Stimulated activated CD4-positive, alpha-beta T cell treated with anti-CD3 and anti-CD28 coated beads, Interleukin-4, amount 100 ng/mL, for 48 hours (primary cell): ENCODE data around the gene BIRC3.

ENCODE experiments used
- DNase-seq, 2 donors: peaks; one replicate each; pipeline ENCODE4 v3.0.0-alpha.2; 2020; ENCODE audit warnings: low read depth in 2 of 2

BIRC3 gene

GRCh38 chr11:102317099-102317767 lies at the start of gene BIRC3:
BIRC3 (plus strand) TSS chr11:102317484; CDS start chr11:102324510, 7,026 bp downstream.
- DNase-seq = peak; percentile 76 to 89

GRCh38 chr11:102267609-102268008 lies 49.7 kb upstream of the BIRC3 start:
- DNase-seq = no peak

- peak; percentile 72 to 79 for DNase-seq
Observed at GRCh38 chr11:102268083-102268984, 49.0 kb upstream of the BIRC3 start.

- no peak for DNase-seq
Observed at GRCh38 chr11:102268985-102269470, 48.3 kb upstream of the BIRC3 start.

GRCh38 chr11:102269927-102270326 lies 47.4 kb upstream of the BIRC3 start:
- no peak for DNase-seq

- no peak for DNase-seq
Observed at GRCh38 chr11:102272047-102272824, 45.0 kb upstream of the BIRC3 start.

GRCh38 chr11:102274628-102275027 lies 42.7 kb upstream of the BIRC3 start:
- DNase-seq = no peak

GRCh38 chr11:102276362-102276761 lies 40.9 kb upstream of the BIRC3 start:
- DNase-seq = no peak

- DNase-seq = no peak
Observed at GRCh38 chr11:102276783-102277182, 40.5 kb upstream of the BIRC3 start.

- no peak for DNase-seq
Observed at GRCh38 chr11:102279641-102280170, 37.6 kb upstream of the BIRC3 start.

- no peak for DNase-seq
Observed at GRCh38 chr11:102280245-102280833, 36.9 kb upstream of the BIRC3 start.

- DNase-seq = no peak
Observed at GRCh38 chr11:102283116-102283485, 34.2 kb upstream of the BIRC3 start.

- DNase-seq = no peak
Observed at GRCh38 chr11:102284008-102284407, 33.3 kb upstream of the BIRC3 start.

GRCh38 chr11:102286292-102286691 lies 31.0 kb upstream of the BIRC3 start:
- DNase-seq = no peak

GRCh38 chr11:102287964-102288724 lies 29.1 kb upstream of the BIRC3 start:
- DNase-seq = no peak

- DNase-seq = no peak
Observed at GRCh38 chr11:102288725-102289083, 28.6 kb upstream of the BIRC3 start.

GRCh38 chr11:102289592-102289991 lies 27.7 kb upstream of the BIRC3 start:
- DNase-seq = no peak

GRCh38 chr11:102291831-102292230 lies 25.5 kb upstream of the BIRC3 start:
- no peak for DNase-seq

GRCh38 chr11:102292933-102293332 lies 24.4 kb upstream of the BIRC3 start:
- no peak for DNase-seq

- DNase-seq = no peak
Observed at GRCh38 chr11:102293873-102294601, 23.2 kb upstream of the BIRC3 start.
